ENCODE data around the gene DNASE2.

DNASE2 gene

DNA sequence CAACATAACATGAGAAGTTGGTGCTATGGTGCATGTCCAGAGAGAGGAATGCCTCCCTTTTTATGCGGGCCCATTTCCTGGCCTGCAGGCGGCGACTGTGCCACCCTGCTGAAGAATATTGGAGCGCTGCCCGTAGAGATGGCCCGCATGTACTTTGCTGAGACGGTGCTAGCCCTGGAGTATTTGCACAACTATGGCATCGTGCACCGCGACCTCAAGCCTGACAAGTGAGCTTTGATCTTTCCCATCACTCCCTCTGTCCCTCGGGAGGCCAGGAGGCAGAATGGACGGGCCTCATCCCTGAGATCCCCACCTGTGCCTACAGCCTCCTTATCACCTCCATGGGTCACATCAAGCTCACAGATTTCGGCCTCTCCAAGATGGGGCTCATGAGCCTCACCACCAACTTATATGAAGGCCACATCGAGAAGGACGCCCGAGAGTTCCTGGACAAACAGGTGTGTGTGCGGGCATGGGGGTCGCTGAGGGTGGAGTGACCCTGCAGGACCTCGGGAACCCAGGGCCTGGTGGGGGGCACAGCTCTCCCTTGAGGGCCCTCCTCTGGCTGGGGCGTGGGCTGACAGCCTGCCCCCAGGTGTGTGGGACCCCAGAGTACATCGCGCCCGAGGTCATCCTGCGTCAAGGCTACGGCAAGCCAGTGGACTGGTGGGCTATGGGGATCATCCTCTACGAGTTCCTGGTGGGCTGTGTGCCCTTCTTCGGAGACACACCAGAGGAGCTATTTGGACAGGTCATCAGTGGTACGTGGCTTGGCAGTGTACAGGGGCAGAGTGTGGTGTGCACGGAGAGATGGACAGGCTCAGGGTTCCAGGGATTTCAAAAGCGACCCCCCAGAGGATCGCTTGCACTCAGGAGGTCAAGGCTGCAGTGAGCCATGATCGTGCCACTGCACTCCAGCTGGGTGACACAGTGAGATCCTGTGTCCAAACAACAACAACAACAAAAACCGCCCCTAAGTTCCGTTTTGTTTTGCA lies 16.2 kb downstream of the DNASE2 start:
- no peak overlapping the region for H3K4me2 ChIP-seq (ENCODE audit: low read depth, low read length, poor library complexity, severe bottlenecking)
- H3K27ac ChIP-seq (ENCODE audit: low read depth, low read length), result no peak overlapping the region
- H2AFZ ChIP-seq (ENCODE audit: low read depth, low read length, severe bottlenecking), result no peak overlapping the region
- TF ChIP-seq CTCF (IDR thresholded peaks at IDR 0.05; ENCODE audit: insufficient read depth, low read length, poor library complexity, severe bottlenecking) (no peak), EZH2phosphoT487 (conservative IDR thresholded peaks at IDR 0.05; ENCODE audit: low read length) (no peak)
- H3K9me2 ChIP-seq (replicated peaks; ENCODE audit: insufficient read depth, low read length), result no peaks in the 10 kb centered on the region
- H3F3A ChIP-seq (ENCODE audit: insufficient read depth), result no peaks in the 10 kb centered on the region
- no peak overlapping the region for H3K9ac ChIP-seq (ENCODE audit: low read length)
- H3K4me3 ChIP-seq (ENCODE audit: insufficient read depth, low read length, poor library complexity, severe bottlenecking), result no peak overlapping the region
- H3K9me3 ChIP-seq (ENCODE audit: insufficient read depth, low read length), result no peaks in the 10 kb centered on the region
- no peaks in the 10 kb centered on the region for H3K79me2 ChIP-seq (ENCODE audit: insufficient read depth, low read length)
- no peaks in the 10 kb centered on the region for H3K27me3 ChIP-seq (ENCODE audit: low read length)
- no peaks in the 10 kb centered on the region for H3K36me3 ChIP-seq (ENCODE audit: low read length)
- no peaks in the 10 kb centered on the region for H4K20me1 ChIP-seq (ENCODE audit: low read depth, low read length)

GRCh38 chr19:12864143-12864542 lies 17.1 kb downstream of the DNASE2 start:
- Histone ChIP-seq H3K9me3 (ENCODE audit: insufficient read depth, low read length) (no peaks in the 10 kb centered on the region), H2AFZ (ENCODE audit: low read depth, low read length, severe bottlenecking) (no peak overlapping the region), H3K27ac (ENCODE audit: low read depth, low read length) (no peak overlapping the region), H4K20me1 (ENCODE audit: low read depth, low read length) (no peaks in the 10 kb centered on the region), H3K36me3 (ENCODE audit: low read length) (no peaks in the 10 kb centered on the region), H3F3A (ENCODE audit: insufficient read depth) (no peaks in the 10 kb centered on the region), H3K27me3 (ENCODE audit: low read length) (no peaks in the 10 kb centered on the region), H3K9me2 (replicated peaks; ENCODE audit: insufficient read depth, low read length) (no peaks in the 10 kb centered on the region), H3K4me2 (ENCODE audit: low read depth, low read length, poor library complexity, severe bottlenecking) (no peak overlapping the region), H3K4me3 (ENCODE audit: insufficient read depth, low read length, poor library complexity, severe bottlenecking) (no peak overlapping the region), H3K9ac (ENCODE audit: low read length) (no peak overlapping the region), H3K79me2 (ENCODE audit: insufficient read depth, low read length) (no peaks in the 10 kb centered on the region)
- no peak for TF ChIP-seq CTCF (IDR thresholded peaks at IDR 0.05; ENCODE audit: insufficient read depth, low read length, poor library complexity, severe bottlenecking)
- TF ChIP-seq EZH2phosphoT487 (conservative IDR thresholded peaks at IDR 0.05; ENCODE audit: low read length), result no peak

- Histone ChIP-seq H3K4me2 (ENCODE audit: low read depth, low read length, poor library complexity, severe bottlenecking) (no peak overlapping the region), H3K79me2 (ENCODE audit: insufficient read depth, low read length) (no peaks in the 10 kb centered on the region), H3K27ac (ENCODE audit: low read depth, low read length) (no peak overlapping the region), H4K20me1 (ENCODE audit: low read depth, low read length) (no peaks in the 10 kb centered on the region), H3K9ac (ENCODE audit: low read length) (no peak overlapping the region), H3K4me3 (ENCODE audit: insufficient read depth, low read length, poor library complexity, severe bottlenecking) (no peak overlapping the region), H3K36me3 (ENCODE audit: low read length) (no peaks in the 10 kb centered on the region), H3K9me2 (replicated peaks; ENCODE audit: insufficient read depth, low read length) (no peaks in the 10 kb centered on the region), H3F3A (ENCODE audit: insufficient read depth) (no peaks in the 10 kb centered on the region; the same call in 1 of the 2 replicates), H3K9me3 (ENCODE audit: insufficient read depth, low read length) (no peaks in the 10 kb centered on the region), H3K27me3 (ENCODE audit: low read length) (no peaks in the 10 kb centered on the region), H2AFZ (ENCODE audit: low read depth, low read length, severe bottlenecking) (no peak overlapping the region)
- no peak for TF ChIP-seq CTCF (IDR thresholded peaks at IDR 0.05; ENCODE audit: insufficient read depth, low read length, poor library complexity, severe bottlenecking)
- no peak for TF ChIP-seq EZH2phosphoT487 (conservative IDR thresholded peaks at IDR 0.05; ENCODE audit: low read length)
Observed at GRCh38 chr19:12859546-12859945, 21.7 kb downstream of the DNASE2 start.
